K562 (cell line): ENCODE measurements around the gene KCNK7. TPM values are rescaled to one million over a fixed set of nuclear protein-coding genes. Genes with fewer than 3 reads are reported as not detected.

Source experiments
- ATF3 ChIP-seq, 2 experiments: fragments of 450-650 bp in 1 of 2; sonication (generic) in 1 of 2; formaldehyde crosslinking in 1 of 2; IDR thresholded peaks in 1 of 2; conservative IDR thresholded peaks in 1 of 2; 2 replicates each; pipeline versions ENCODE4 v1.6.1 to v1.8.1; 2016 to 2023; ENCODE audit warnings: mild to moderate bottlenecking in 2 of 2, moderate library complexity in 2 of 2, inconsistent platforms in 1 of 2, missing genetic modification reagents in 1 of 2
- BDP1 ChIP-seq: IDR thresholded peaks from 3 replicates; pipeline ENCODE4 v1.6.1; 2011; ENCODE audit not compliant: insufficient read length, insufficient read depth
- CBFA2T3 ChIP-seq: fragments of 450-650 bp; IDR thresholded peaks from 2 replicates; pipeline ENCODE4 v1.6.1; 2017
- CBX5 ChIP-seq: IDR thresholded peaks from 2 replicates; pipeline ENCODE4 v1.6.1; 2014; ENCODE audit warnings: low read depth, borderline replicate concordance
- CHD2 ChIP-seq: IDR thresholded peaks from 2 replicates; pipeline ENCODE4 v1.6.1; 2011; ENCODE audit warnings: low read depth, low read length
- DACH1 ChIP-seq: fragments of 450-650 bp; IDR thresholded peaks from 2 replicates; pipeline ENCODE4 v1.6.1; 2018; ENCODE audit not compliant: partially characterized antibody
- E4F1 ChIP-seq: fragments of 250-450 bp; sonication (Bioruptor Pico); IDR thresholded peaks from 2 replicates; pipeline ENCODE4 v1.5.0; 2021; ENCODE audit warnings: mild to moderate bottlenecking, borderline replicate concordance
- ESRRA ChIP-seq: fragments of 450-650 bp; IDR thresholded peaks from 2 replicates; pipeline ENCODE4 v1.6.1; 2014; ENCODE audit warnings: low read depth, mild to moderate bottlenecking, moderate library complexity, borderline replicate concordance
- HDGF ChIP-seq: fragments of 450-650 bp; IDR thresholded peaks from 2 replicates; pipeline ENCODE4 v1.6.1; 2016
- IRF2 ChIP-seq: sonication (generic); formaldehyde crosslinking; IDR thresholded peaks from 2 replicates; pipeline ENCODE4 v1.8.1; 2022; ENCODE audit warnings: mild to moderate bottlenecking, missing genetic modification reagents
- MEIS2 ChIP-seq: fragments of 450-650 bp; IDR thresholded peaks from 2 replicates; pipeline ENCODE4 v1.6.1; 2014; ENCODE audit warnings: mild to moderate bottlenecking; ENCODE audit not compliant: partially characterized antibody
- NR0B1 ChIP-seq: fragments of 450-650 bp; IDR thresholded peaks from one replicate; pipeline ENCODE4 v1.6.1; 2018; ENCODE audit warnings: mild to moderate bottlenecking, moderate library complexity; ENCODE audit not compliant: partially characterized antibody
- NR2C2 ChIP-seq, 2 experiments: fragments of 200-800 bp in 1 of 2; sonication (Bioruptor generic) in 1 of 2; sonication (generic) in 1 of 2; formaldehyde crosslinking in 1 of 2; IDR thresholded peaks; 2 replicates each; pipeline versions ENCODE4 v1.6.1 to v1.8.0; 2016 to 2022; ENCODE audit warnings: mild to moderate bottlenecking in 1 of 2, missing compliant biosample characterization in 1 of 2, missing genetic modification characterization in 1 of 2, missing genetic modification reagents in 1 of 2
- RUNX1 ChIP-seq: sonication (generic); IDR thresholded peaks from 2 replicates; pipeline ENCODE4 v1.6.1; 2016; ENCODE audit warnings: antibody characterized with exemption, low read depth
- SNAPC5 ChIP-seq: fragments of 250-450 bp; sonication (Bioruptor Pico); IDR thresholded peaks from 2 replicates; pipeline ENCODE4 v1.8.0; 2021; ENCODE audit warnings: moderate library complexity, mild to moderate bottlenecking, inconsistent platforms
- TFE3 ChIP-seq: fragments of 450-650 bp; formaldehyde crosslinking; IDR thresholded peaks from 2 replicates; pipeline ENCODE4 v1.4.0; 2020; ENCODE audit warnings: mild to moderate bottlenecking, mixed read lengths
- TRIM24 ChIP-seq, 2 experiments: fragments of 450-650 bp; IDR thresholded peaks; 2 replicates each; pipeline ENCODE4 v1.6.1; 2016
- YBX1 ChIP-seq: fragments of 450-650 bp; IDR thresholded peaks from 2 replicates; pipeline ENCODE4 v1.7.1; 2016; ENCODE audit warnings: mild to moderate bottlenecking
- ZC3H4 ChIP-seq: sonication (generic); formaldehyde crosslinking; IDR thresholded peaks from 2 replicates; pipeline ENCODE4 v1.9.0; 2021; ENCODE audit warnings: missing genetic modification reagents, borderline replicate concordance
- ZNF143 ChIP-seq: sonication (generic); formaldehyde crosslinking; IDR thresholded peaks from 2 replicates; pipeline ENCODE4 v1.9.0; 2022; ENCODE audit warnings: mild to moderate bottlenecking, missing genetic modification reagents
- polyA plus RNA-seq, 8 experiments: library from polyadenylated mRNA; depleted of rRNA in 4 of 8; stranded (reverse) in 5 of 8; unstranded in 3 of 8; fragments of >200 nt; fragmentation: Nextera tagmentation in 2 of 8; fragmentation: Illumina TruSeq in 1 of 8; extraction: Ambion mirVana in 2 of 8; extraction: Trizol in 1 of 8; gene quantifications; 2 replicates each; pipeline versions ENCODE4 v1.2.1 to v1.2.3, GENCODE V29; 2011 to 2014; ENCODE audit warnings: inconsistent platforms in 1 of 8, missing spikeins in 1 of 8
- total RNA-seq, 7 experiments: library from RNA; depleted of rRNA in 6 of 7; stranded (reverse); fragments of >200 nt in 6 of 7; fragmentation: Illumina TruSeq in 2 of 7; extraction: Trizol in 2 of 7; gene quantifications; 2 replicates each; pipeline versions ENCODE4 v1.2.1 to v1.2.3, GENCODE V29; 2011 to 2021; ENCODE audit warnings: low replicate concordance in 1 of 7
- TF ChIP-seq, protein P1 (sequence below): sonication (generic); formaldehyde crosslinking; IDR thresholded peaks from 2 replicates; pipeline ENCODE4 v1.9.0; 2022; ENCODE audit warnings: mild to moderate bottlenecking, missing genetic modification reagents

KCNK7 gene
- total and polyA plus RNA-seq, 9 of the 15 experiments (the other 6 are each of a cell fraction or from before 2014, with no cell fraction given), result 0.07 to 0.40 TPM; not detected in 7

DNA sequence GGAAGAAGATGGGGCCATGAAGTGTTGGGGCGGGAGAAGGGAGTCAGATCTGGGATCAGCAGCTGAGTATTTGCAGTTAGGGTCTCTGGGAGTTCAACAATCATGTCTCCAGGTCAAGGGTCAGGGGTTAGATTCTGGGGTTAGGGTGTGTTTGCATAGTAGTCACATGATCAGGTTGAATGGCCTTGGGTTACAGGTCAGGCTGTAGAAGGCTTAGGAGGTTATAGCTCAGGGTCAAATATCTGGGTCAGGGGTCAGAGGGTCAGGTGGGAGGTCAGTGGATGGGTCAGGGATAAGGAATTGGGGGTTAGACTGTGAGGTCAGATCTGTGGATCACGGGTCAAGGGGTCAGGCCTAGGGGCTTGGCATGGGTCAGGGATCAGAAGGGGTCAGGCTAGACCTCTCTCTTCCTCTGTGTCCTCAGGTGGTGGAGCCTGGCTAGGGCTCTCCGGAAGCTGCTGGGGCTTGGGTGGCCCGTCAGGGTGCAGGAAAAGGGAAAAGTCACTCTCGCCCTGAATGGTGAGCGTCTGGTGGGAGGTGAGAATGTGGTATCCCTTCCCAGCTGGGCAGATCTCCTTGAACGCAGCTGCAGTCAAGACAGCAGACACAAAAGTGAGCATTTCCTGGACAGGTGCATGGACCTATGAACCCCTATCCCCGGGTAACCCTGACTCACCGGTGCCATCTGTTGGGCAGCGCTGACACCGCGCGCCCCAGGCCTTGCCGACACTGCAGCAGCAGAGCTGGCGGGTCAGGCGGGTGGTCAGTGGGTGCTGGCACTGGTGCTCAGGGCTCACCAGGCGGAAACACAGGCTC lies 43.8 kb downstream of the KCNK7 start (continued):
- TF ChIP-seq NR2C2 (CRISPR knock-in tag; IDR thresholded peaks at IDR 0.05), result peak; percentile 92
- peak; percentile 97 for TF ChIP-seq NR2C2 (tag; IDR thresholded peaks at IDR 0.05)
- TF ChIP-seq TFE3, result peak; percentile 89
- TF ChIP-seq RUNX1, result no peak
- no peak for TF ChIP-seq ZC3H4 (CRISPR knock-in tag)
- TF ChIP-seq NR0B1, result no peak
- TF ChIP-seq ESRRA, result peak; percentile 92
- TF ChIP-seq ATF3 (IDR thresholded peaks at IDR 0.05), result 0 out of 2 replicates have a peak, but pooled peaks have one; percentile 29
- no peak for TF ChIP-seq ATF3 (CRISPR knock-in tag; conservative IDR thresholded peaks at IDR 0.05)
- TF ChIP-seq BDP1, result no peak
- no peak for TF ChIP-seq E4F1 (CRISPR knock-in tag)
- TF ChIP-seq CHD2, result no peak
- TF ChIP-seq CBFA2T3, result peak; percentile 26; the same call in 1 of the 2 replicates
- 0 out of 2 replicates have a peak, but pooled peaks have one; percentile 19 for TF ChIP-seq HDGF
- no peak for TF ChIP-seq IRF2 (CRISPR knock-in tag)
- no peak for TF ChIP-seq SNAPC5
- TF ChIP-seq ZNF143, result peak; percentile 26; the same call in 1 of the 2 replicates
- TF ChIP-seq DACH1, result peak; percentile 11
- no peak for TF ChIP-seq CBX5
- TF ChIP-seq MEIS2, result peak; percentile 2
- TF ChIP-seq, protein P1, sequence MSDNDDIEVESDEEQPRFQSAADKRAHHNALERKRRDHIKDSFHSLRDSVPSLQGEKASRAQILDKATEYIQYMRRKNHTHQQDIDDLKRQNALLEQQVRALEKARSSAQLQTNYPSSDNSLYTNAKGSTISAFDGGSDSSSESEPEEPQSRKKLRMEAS (CRISPR knock-in tag), result peak; percentile 22; the same call in 1 of the 2 replicates
- peak; percentile 47 to 68; a peak in 3 of 4 replicates for TF ChIP-seq TRIM24 (IDR thresholded peaks at IDR 0.05)
- TF ChIP-seq YBX1, result 0 out of 2 replicates have a peak, but pooled peaks have one; percentile 67
